SK-N-SH treated with all-trans-retinoic acid at 6 μM for 48 hours (cell line): ENCODE measurements around the gene CD1E.

Experiments used
- ATAC-seq: fragments of 200-7000 bp; cut with Tn5 transposase; 3 replicates; pipeline ENCODE4 v1.9.1; 2020; ENCODE audit warnings: mild to moderate bottlenecking, moderate library complexity
- ARNTL ChIP-seq: fragments of 450-650 bp; formaldehyde crosslinking; IDR thresholded peaks from 2 replicates; pipeline ENCODE4 v1.5.0; 2020; ENCODE audit warnings: low read depth, mild to moderate bottlenecking, moderate library complexity, borderline replicate concordance
- BACH2 ChIP-seq: fragments of 250-450 bp; sonication (Bioruptor Pico); IDR thresholded peaks from 2 replicates; pipeline ENCODE4 v1.9.0; 2021; ENCODE audit warnings: mild to moderate bottlenecking, borderline replicate concordance
- CSRNP3 ChIP-seq: fragments of 250-450 bp; sonication (Bioruptor Pico); IDR thresholded peaks from 2 replicates; pipeline ENCODE4 v1.5.1; 2021; ENCODE audit warnings: mild to moderate bottlenecking, moderate library complexity
- ESRRG ChIP-seq: fragments of 250-450 bp; sonication (Bioruptor Pico); IDR thresholded peaks from 2 replicates; pipeline ENCODE4 v1.6.1; 2021; ENCODE audit warnings: mild to moderate bottlenecking
- GLIS3 ChIP-seq: fragments of 250-450 bp; sonication (Bioruptor Pico); IDR thresholded peaks from 2 replicates; pipeline ENCODE4 v1.5.0; 2020; ENCODE audit warnings: mild to moderate bottlenecking, moderate library complexity
- ISL1 ChIP-seq: fragments of 250-450 bp; sonication (Bioruptor Pico); IDR thresholded peaks from 2 replicates; pipeline ENCODE4 v2.1.2; 2022; ENCODE audit warnings: mild to moderate bottlenecking, moderate library complexity
- OSR1 ChIP-seq: fragments of 250-450 bp; sonication (Bioruptor Pico); IDR thresholded peaks from 2 replicates; pipeline ENCODE4 v1.8.0; 2022; ENCODE audit warnings: moderate library complexity, mild to moderate bottlenecking, inconsistent platforms
- POU6F1 ChIP-seq: fragments of 250-450 bp; sonication (Bioruptor Pico); IDR thresholded peaks from 2 replicates; pipeline ENCODE4 v1.8.0; 2021; ENCODE audit warnings: low read depth, mild to moderate bottlenecking, moderate library complexity, borderline replicate concordance
- PPARA ChIP-seq: fragments of 250-450 bp; sonication (Bioruptor Pico); IDR thresholded peaks from 2 replicates; pipeline ENCODE4 v1.5.0; 2020; ENCODE audit warnings: mild to moderate bottlenecking, borderline replicate concordance
- RARB ChIP-seq: fragments of 250-450 bp; sonication (Bioruptor Pico); IDR thresholded peaks from 2 replicates; pipeline ENCODE4 v1.8.0; 2021; ENCODE audit warnings: mild to moderate bottlenecking, moderate library complexity
- SNAI2 ChIP-seq: fragments of 250-450 bp; sonication (Bioruptor Pico); IDR thresholded peaks from 2 replicates; pipeline ENCODE4 v1.5.0; 2020; ENCODE audit warnings: mild to moderate bottlenecking, moderate library complexity
- TCF4 ChIP-seq: fragments of 250-450 bp; sonication (Bioruptor Pico); IDR thresholded peaks from 2 replicates; pipeline ENCODE4 v1.8.0; 2021; ENCODE audit warnings: mild to moderate bottlenecking, moderate library complexity, borderline replicate concordance
- TOX ChIP-seq: fragments of 250-450 bp; sonication (Bioruptor Pico); IDR thresholded peaks from 2 replicates; pipeline ENCODE4 v1.8.0; 2021; ENCODE audit warnings: mild to moderate bottlenecking, moderate library complexity, borderline replicate concordance
- TSHZ2 ChIP-seq: fragments of 250-450 bp; sonication (Bioruptor Pico); IDR thresholded peaks from 2 replicates; pipeline ENCODE4 v1.5.0; 2020; ENCODE audit warnings: mild to moderate bottlenecking, moderate library complexity
- ZC3H10 ChIP-seq: fragments of 250-450 bp; sonication (Bioruptor Pico); IDR thresholded peaks from 2 replicates; pipeline ENCODE4 v1.5.1; 2021; ENCODE audit warnings: mild to moderate bottlenecking, moderate library complexity
- ZFP3 ChIP-seq: fragments of 250-450 bp; sonication (Bioruptor Pico); IDR thresholded peaks from 2 replicates; pipeline ENCODE4 v1.5.0; 2020; ENCODE audit warnings: mild to moderate bottlenecking, moderate library complexity
- ZFP30 ChIP-seq: fragments of 450-650 bp; formaldehyde crosslinking; IDR thresholded peaks from 2 replicates; pipeline ENCODE4 v1.5.0; 2022; ENCODE audit warnings: mild to moderate bottlenecking, moderate library complexity
- ZNF565 ChIP-seq: fragments of 450-650 bp; formaldehyde crosslinking; conservative IDR thresholded peaks from 2 replicates; pipeline ENCODE4 v1.5.0; 2020; ENCODE audit warnings: low read depth, mild to moderate bottlenecking, moderate library complexity
- ZNF70 ChIP-seq: fragments of 450-650 bp; formaldehyde crosslinking; IDR thresholded peaks from 2 replicates; pipeline ENCODE4 v1.5.0; 2020; ENCODE audit warnings: mild to moderate bottlenecking, moderate library complexity
- ZNF8 ChIP-seq: fragments of 450-650 bp; formaldehyde crosslinking; IDR thresholded peaks from 2 replicates; pipeline ENCODE4 v1.5.0; 2020; ENCODE audit warnings: mild to moderate bottlenecking, moderate library complexity
- TF ChIP-seq, protein P1 (sequence below): fragments of 250-450 bp; sonication (Bioruptor Pico); IDR thresholded peaks from 2 replicates; pipeline ENCODE4 v1.5.1; 2020; ENCODE audit warnings: low read depth, mild to moderate bottlenecking, moderate library complexity
- TF ChIP-seq, protein P2 (sequence below): fragments of 250-450 bp; sonication (Bioruptor Pico); IDR thresholded peaks from 2 replicates; pipeline ENCODE4 v1.8.0; 2020; ENCODE audit warnings: mild to moderate bottlenecking, moderate library complexity, borderline replicate concordance

CD1E gene

GRCh38 chr1:158331106-158331425 lies 22.6 kb upstream of the CD1E start (continued):
- TF ChIP-seq, protein P1, sequence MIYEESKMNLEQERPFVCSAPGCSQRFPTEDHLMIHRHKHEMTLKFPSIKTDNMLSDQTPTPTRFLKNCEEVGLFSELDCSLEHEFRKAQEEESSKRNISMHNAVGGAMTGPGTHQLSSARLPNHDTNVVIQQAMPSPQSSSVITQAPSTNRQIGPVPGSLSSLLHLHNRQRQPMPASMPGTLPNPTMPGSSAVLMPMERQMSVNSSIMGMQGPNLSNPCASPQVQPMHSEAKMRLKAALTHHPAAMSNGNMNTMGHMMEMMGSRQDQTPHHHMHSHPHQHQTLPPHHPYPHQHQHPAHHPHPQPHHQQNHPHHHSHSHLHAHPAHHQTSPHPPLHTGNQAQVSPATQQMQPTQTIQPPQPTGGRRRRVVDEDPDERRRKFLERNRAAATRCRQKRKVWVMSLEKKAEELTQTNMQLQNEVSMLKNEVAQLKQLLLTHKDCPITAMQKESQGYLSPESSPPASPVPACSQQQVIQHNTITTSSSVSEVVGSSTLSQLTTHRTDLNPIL = no peak
- no peak for TF ChIP-seq GLIS3
- no peak for TF ChIP-seq ARNTL (CRISPR knock-in tag)
- no peak for TF ChIP-seq ZFP30
- no peak for TF ChIP-seq ZC3H10 (CRISPR knock-in tag)
- TF ChIP-seq TCF4 (CRISPR knock-in tag) = no peak

- ATAC-seq = no peak
Measured at GRCh38 chr1:158331481-158332150, 22.1 kb upstream of the CD1E start, which contains the start of gene CD1B. Gene CD1B (minus strand): TSS chr1:158331531. CDS start chr1:158331423, 108 bp downstream.

More at GRCh38 chr1:158331481-158332150, 22.1 kb upstream of the CD1E start, which contains the start of gene CD1B:
- TF ChIP-seq OSR1 (CRISPR knock-in tag) (no peak), POU6F1 (CRISPR knock-in tag) (no peak), ESRRG (CRISPR knock-in tag) (no peak), PPARA (CRISPR knock-in tag) (no peak), RARB (CRISPR knock-in tag) (no peak), TSHZ2 (no peak), ZFP30 (no peak), ARNTL (CRISPR knock-in tag) (no peak), TOX (CRISPR knock-in tag) (no peak), CSRNP3 (no peak), ZNF565 (CRISPR knock-in tag) (no peak), ZNF8 (CRISPR knock-in tag) (no peak), ZFP3 (CRISPR knock-in tag) (no peak), BACH2 (CRISPR knock-in tag) (no peak), ZNF70 (CRISPR knock-in tag) (no peak), ISL1 (CRISPR knock-in tag) (no peak), GLIS3 (no peak), SNAI2 (CRISPR knock-in tag) (no peak), TCF4 (CRISPR knock-in tag) (no peak)
- TF ChIP-seq, protein P2, sequence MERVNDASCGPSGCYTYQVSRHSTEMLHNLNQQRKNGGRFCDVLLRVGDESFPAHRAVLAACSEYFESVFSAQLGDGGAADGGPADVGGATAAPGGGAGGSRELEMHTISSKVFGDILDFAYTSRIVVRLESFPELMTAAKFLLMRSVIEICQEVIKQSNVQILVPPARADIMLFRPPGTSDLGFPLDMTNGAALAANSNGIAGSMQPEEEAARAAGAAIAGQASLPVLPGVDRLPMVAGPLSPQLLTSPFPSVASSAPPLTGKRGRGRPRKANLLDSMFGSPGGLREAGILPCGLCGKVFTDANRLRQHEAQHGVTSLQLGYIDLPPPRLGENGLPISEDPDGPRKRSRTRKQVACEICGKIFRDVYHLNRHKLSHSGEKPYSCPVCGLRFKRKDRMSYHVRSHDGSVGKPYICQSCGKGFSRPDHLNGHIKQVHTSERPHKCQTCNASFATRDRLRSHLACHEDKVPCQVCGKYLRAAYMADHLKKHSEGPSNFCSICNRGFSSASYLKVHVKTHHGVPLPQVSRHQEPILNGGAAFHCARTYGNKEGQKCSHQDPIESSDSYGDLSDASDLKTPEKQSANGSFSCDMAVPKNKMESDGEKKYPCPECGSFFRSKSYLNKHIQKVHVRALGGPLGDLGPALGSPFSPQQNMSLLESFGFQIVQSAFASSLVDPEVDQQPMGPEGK (CRISPR knock-in tag) = no peak
